ENCODE measurements around the gene MRS2.
A peak's percentile ranks its signal among the peaks of the same experiment; 100 is the strongest.

The MRS2 gene

DNA sequence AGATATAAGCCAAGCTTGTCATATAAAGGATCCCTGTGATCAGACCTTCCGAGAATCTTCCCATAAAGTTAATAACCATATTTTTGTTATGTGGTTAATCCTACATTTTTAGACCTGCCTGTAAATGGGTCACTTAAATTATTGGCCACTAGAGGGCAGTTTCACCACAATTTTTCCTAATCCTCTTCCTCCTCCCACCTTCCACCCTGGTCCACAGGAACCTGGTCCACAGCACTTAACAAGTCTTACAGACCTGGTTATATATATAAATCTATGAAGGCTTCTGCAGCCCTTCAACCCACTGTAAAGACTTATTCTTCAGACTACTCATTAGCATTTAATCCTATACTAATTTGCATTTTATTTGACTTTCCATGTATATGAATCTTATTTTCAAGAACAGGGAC, 28.3 kb downstream of the MRS2 start:
- peak; percentile 61 for DNase-seq (ENCODE audit: low spot score)

DNA sequence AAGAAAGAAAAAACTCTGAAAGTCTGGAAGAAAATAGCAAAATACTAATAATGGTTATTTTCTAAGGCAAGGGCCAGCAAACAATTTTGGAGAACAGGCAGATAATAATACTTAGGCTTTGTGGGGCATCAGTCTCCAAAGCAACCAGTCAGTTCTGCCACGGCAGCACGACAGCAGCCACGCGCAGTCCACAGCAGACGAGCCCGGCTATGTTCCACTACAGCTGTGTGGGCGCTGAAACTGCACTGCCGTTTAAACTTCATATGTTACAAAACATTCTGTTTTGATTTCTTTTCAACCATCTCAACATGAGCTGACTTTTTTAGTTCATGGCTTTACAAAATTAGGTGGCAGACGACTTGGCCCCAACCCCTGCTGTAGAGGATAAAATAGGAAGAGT, 29.9 kb downstream of the MRS2 start:
- no peak for DNase-seq (ENCODE audit: low spot score)

DNA sequence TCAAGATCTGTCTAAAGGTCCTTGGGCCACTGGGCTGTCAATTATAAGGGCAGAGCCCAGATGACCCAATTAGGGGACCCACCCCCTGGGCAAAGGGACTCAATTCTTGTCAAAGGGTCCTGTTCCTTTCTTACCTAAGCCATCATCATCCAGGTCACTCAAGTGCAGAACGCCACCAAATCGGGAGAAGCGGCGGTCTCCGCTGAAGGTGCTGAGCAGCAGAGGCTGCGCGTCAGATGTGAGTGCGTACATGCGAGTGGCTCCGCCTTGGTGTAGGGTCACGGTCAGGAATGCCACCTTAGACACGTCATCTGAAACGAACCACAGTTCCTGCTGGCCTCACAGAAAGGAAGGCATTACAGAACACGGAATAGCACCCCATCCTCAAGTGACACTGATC, 34.2 kb downstream of the MRS2 start:
- no peak for DNase-seq (ENCODE audit: low spot score)

DNA sequence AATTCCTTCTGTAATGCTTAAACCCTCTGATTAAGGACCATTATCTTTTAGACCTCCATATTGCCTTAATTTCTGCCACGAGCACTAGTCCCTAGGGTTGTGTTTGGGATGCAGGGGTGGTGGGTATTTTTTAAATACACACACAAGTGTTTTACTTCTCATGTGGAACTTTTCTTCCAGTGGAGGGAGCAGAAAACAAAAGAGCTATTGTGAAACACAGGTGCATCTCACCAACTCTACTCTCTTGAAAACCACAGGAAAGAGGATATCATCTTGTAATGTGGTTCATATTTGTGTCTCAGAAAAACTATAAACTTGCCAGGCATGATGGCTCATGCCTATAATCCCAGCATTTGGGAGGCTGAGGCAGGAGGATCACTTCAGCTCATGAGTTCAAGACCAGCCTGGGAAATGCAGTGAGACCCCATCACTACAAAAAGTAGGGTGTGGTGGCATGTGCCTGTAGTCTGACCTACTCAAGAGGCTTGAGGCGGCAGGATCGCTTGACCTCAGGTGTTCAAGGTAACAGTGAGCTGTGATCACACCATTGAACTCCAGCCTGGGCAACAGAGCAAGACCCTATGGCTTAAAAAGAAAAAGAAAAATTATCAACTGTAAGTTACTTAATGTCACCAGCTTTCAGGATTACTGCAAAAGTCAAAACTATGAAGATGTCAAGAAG, 37.3 kb downstream of the MRS2 start:
- no peak for DNase-seq (ENCODE audit: low spot score)

DNA sequence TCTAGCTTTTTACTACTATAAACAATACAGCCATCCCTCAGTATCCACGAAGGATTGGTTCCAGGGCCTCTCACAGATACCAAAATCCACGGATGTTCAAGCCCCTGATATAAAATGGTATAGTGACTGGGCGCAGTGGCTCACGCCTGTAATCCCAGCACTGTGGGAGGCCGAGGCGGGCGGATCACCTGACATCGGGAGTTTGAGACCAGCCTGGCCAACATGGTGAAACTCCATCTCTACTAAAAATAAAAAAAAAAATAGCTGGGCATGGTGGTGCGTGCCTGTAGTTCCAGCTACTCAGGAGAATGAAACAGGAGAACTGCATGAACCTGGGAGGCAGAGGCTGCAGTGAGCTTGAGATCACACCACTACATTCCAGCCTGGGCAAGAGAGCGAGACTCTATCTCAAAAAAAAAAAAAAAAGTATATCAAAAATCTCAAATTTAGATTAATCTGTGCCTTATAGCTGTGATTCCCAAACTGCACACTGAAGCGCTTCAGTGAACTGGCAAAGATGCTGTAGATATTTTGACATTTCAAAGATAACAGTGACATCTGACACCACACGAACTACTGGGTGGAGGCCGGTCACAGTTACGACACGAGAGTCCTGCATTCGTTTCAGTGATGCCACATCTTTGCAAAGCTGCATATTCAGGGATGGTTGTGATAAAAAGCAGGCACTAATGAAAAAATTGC, 38.3 kb downstream of the MRS2 start:
- no peak for DNase-seq (ENCODE audit: low spot score)

DNA sequence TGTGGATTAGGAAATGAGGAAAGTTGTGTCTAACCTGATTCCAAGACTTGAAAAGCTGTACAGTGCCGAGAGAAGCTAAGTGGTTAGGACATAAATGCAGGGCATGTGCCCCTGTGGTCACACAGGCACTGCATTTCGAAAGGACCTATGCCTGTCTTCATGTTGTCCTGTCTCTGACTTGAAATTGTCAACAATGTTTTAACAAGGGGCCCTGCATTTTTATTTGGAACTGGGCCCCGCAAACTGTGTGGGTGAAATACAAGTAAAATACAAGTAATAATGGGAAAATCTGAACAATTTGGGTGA, 38.8 kb downstream of the MRS2 start:
- no peak for DNase-seq (ENCODE audit: low spot score)

DNA sequence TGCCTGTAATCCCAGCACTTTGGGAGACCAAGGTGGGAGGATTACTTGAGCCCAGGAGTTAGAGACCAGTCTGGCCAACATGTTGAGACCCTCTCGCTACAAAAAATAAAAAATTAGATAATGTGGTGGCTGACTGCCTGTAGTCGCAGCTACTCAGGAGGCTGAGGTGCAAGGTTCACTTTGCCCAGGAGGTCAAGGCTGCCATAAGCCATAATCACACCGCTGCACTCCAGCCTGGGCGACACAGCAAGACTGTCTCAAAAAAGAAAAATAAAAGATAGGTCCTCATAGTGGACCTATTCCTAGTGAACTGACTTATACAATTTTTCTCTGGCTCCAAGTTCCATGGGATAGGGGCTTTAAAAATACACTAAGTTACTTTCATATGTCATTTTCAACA, 41.9 kb downstream of the MRS2 start:
- no peak for DNase-seq (ENCODE audit: low spot score)

DNA sequence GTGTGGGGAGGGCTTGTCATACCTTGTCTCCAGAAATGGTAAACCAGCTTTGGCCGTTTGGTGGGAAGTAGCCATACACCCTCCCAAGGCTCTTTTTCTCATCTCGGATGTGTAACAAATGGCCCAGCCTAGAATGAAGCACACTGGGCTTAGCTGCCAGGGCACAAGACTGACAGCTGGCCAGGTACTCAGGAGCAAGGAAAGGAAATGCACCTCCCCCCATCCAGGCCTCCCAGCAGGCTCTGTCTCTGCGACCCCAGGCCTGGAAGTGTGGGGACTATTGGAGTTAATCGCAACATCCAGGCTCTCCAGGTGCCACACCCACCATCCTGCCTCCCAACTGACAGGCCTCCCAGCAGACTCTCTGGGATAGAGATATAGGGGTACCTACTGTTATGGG, 43.0 kb downstream of the MRS2 start:
- no peak for DNase-seq (ENCODE audit: low spot score)

DNA sequence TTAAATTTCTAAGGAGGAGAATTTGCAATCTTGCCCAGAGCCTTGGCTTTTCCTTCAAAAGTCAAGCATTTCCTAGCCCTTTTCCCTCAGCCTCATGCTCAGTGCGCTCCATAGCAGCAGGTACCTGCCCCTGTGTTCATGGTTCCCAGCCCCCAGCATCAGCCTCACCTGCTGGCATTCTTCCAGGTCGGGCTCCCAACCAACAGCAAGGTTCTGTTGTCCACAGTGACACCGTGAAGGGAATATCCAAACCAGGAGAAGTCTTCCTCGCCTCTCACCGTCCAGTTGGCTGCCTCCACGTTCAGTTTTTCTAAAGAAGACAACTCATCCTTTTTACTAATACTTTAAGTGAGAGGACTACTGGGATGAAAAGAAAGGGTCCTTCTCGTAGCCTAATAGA, 43.9 kb downstream of the MRS2 start:
- DNase-seq (ENCODE audit: low spot score): no peak

DNA sequence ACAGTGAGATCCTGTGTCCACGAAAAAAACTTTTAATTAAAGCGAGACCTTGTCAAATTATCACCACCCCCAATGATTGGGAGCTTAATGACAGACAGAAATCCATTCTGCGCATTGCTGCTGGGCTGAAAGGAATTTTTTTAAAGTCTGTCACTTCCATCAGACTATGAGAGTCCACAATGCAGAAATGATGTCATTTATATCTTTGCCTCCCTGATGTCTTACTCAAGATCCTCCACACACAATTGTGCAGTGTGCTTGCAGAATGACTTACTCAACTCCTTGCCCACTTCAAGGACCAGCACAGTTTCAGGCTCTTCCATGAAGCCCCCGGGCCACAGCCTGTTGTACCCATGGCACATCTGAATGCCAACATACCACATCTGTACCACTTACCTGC, 45.7 kb downstream of the MRS2 start:
- DNase-seq (ENCODE audit: low spot score): no peak

DNA sequence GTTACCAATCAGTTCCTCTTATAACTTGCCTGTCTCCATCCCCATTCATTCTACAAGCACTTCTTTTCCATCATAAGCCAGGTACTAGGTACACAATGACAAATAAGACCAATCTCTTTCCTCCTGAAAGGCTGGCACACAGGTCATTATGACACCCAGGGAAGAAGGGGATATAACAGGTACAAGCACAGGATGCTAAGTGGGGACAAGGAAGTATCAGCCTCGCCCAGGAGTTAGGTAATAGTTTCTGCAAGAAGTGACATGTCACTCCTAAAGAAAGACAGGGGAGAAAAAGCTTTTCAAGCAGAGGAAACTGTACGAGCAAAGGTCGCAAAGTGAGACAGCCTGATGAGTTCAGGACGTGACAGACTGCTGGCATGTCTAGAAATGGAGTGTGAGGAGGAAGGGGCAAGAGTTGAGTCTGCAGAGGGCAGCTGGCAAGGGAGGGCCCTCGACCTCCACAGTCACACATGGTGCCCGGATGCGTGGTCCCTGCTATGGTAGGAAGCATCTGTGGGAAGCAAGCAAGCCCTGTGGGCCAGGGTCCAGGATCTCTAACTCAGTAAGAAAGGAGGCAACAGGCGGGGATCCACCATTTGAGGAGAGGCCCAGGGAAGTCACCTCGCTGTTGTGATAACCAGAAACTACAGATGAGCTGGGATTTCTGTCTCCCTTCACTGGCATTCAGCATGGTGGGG, 46.2 kb downstream of the MRS2 start:
- DNase-seq (ENCODE audit: low spot score): no peak

DNA sequence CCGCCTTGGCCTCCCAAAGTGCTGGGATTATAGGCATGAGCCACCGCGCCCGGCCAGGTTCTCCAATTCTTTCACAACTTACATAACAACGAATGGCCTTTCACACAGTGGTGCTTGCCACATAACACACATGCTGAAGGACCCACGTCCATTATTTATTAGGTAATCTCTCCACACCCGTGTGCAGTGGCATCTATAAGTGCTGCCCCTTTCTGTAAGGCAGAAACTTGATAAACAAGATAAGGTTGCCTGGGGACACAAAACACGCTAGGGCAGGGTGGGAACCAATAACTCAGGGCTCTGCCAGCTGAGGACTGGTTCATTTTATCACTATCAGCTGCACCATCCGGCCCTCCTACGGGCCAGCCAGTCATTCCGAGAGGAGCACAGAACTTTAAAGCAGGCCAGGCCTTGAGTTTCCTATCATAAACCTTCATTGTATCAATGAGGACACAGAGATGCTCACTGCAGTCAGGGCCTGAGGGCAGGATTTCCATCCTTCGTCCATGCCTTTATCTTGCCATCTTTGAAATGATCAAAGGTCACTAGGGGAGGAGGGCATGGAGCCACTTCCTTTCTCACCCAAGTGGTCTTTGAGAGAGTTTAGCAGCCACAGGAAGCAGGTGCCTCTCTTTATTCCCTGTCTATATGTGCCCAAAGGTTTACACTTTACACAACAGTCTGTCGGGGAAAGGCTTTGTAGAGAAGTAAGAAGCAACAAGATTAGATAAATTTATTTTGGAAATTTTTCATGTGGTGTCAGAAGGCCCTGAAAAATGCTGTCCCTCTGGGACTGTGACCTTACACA, 49.0 kb downstream of the MRS2 start:
- no peak for DNase-seq (ENCODE audit: low spot score)

DNA sequence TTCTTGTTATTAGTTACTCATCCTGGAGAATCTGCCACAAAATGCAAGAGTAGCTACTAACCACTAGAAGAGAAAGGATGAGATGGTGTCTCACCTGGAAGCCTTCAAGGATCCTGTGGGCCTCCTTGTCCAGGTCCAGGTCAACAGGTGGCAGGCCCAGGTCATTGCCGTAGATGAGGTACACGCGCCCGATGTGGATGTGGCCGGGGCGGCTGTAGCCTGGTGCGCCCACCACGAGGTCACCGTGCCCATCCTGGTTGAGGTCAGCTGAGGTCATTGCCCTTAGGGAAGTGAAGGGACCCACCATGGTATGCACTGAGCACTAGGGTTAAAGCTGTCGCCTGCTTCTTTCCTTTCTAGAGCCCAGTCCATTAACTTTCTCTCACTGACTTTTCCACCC, 51.2 kb downstream of the MRS2 start:
- no peak for DNase-seq (ENCODE audit: low spot score)

DNA sequence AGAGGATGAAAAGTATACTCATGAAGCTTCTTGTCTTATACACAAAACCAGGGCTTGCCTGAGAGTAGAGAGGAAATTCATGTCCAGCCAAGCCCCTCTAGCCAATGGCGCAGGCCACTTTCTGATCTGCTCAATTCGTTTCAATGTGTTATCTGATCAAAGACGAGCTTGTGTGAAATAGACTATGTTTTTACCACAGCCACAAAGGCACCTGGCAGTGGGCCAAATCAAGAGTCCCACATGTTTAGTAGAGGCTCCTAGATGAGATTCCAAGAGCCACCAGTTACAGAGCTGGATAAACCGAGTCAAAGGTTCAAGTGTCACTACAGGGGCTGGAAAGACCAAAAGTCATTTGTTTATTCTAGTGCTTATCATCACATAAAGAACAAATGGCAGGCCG, 51.7 kb downstream of the MRS2 start:
- no peak for DNase-seq (ENCODE audit: low spot score)

DNA sequence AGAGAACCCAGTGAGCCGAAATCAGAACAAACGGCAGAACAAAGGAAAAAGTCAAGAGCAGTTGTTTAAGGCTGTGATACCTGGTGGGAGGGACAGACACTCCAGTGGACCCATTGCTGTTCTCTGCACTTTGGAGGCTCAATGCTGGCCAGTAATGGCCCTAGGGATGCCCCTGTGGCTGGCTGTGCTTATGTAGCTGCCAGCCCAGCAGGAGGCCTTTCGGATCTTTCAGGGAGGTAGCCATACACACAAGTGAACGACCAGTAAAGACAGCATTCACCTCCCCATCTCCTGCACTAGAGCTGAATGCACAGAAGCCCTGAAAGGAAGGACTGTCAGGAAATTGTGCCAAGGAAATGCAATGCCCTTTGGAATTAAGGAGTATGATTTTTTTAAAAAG, 52.3 kb downstream of the MRS2 start:
- DNase-seq (ENCODE audit: low spot score): no peak

DNA sequence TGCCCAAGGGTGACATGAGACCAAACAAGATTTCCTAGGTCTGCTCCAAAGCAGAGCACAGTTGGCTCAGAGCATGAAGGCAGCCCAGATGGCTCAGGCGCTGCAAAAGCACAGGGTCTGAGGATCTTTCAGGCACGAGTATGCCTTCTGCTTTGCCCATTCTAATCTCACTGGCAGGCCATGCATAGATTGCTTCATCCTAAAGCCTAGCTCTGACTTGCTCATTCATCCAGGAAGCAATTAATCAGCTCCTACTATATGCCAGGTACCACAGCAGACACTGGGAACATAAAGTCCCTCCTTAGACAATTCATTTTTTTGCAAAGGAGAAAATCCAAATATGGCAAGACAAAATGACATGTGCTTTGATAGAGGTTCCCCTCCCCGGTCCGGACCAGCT, 55.4 kb downstream of the MRS2 start:
- DNase-seq (ENCODE audit: low spot score): no peak

DNA sequence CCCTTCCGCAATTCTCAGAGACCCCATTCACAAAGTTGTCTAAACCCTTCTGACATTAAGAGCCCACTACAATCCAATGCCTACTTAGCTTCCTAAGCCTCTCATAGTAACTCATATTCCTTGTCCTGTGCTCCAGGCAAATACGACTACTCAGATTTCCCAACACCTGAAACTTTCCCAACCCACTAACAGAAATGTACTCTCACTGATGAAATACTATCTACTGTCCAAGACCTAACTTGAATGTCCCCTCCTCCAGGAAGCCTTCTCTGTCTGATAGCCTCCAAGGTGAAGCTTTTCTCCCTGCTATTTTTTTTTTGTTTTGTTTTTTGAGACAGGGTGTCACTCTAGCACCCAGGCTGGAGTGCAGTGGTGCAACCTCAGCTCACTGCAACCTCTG, 56.2 kb downstream of the MRS2 start:
- no peak for DNase-seq (ENCODE audit: low spot score)

DNA sequence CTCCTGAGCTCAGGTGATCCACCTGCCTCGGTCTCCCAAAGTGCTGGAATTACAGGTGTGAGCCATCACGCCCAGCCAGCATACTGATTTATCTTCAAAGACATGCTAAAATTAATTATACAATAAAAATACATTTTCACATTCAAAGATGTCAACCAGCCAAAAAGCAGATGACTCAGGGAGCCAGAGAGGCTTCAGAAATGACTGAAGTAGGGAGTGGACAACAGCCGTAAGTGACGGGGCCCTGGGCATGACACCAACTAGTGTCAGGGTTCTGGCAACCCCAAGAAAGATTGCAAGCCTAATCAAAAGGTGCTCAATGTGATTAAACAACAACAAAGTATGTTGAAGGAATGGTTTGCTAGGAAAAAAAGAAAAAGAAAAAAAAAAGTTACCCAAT, 58.2 kb downstream of the MRS2 start:
- DNase-seq (ENCODE audit: low spot score): no peak

DNA sequence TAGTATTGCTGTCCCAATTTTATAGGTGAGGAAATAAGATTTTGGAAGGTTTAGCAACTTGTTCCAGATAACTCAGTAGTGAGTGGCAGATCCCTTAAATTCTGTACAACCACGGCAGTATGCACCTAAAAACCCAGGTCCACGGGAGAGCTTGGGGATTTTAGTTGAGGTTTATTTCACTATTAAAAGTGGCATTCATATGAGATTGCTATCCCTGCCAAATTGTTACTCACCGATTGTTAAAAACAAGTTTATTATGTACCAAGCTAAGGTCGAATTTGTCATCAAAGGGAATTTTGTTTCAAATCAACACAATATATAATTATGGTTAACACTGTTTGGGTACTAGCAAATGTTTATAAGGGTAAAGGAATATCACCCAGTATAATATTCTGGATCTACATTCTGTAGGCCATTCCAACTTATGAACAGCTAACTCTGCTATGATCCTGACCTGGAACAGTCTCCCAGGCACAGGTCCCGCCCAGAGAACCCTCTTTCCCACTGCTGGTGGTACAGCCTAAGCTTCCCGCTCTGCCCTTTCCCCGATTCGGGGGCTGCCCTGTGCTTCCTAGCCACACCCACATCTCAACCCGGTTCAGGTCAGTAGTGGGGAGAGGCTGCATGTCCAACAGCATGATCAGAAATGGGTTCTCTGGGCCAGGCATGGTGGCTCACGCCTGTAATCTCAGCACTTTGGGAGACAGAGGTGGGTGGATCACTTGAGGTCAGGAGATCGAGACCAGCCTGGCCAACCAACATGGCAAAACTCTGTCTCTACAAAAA, 61.7 kb downstream of the MRS2 start:
- no peak for DNase-seq (ENCODE audit: low spot score)

DNA sequence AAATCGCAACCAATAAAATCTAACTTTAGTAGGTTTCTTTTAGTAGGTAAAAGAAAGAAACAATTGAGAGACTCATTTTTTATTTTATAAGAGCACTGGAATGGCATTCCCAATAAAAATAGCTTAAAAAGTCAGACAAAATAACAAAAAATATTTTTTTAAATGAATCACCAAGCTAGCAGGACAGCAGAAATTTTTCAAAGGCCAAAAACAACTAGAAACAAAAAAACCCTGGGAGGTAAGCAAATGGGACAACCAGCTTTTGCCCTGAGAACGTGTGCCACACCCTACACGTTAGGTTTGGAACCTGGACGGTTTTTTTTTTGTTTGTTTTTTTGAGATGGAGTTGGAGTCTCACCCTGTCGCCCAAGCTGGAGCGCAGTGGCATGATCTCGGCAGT, 67.1 kb downstream of the MRS2 start:
- no peak for DNase-seq (ENCODE audit: low spot score)

DNA sequence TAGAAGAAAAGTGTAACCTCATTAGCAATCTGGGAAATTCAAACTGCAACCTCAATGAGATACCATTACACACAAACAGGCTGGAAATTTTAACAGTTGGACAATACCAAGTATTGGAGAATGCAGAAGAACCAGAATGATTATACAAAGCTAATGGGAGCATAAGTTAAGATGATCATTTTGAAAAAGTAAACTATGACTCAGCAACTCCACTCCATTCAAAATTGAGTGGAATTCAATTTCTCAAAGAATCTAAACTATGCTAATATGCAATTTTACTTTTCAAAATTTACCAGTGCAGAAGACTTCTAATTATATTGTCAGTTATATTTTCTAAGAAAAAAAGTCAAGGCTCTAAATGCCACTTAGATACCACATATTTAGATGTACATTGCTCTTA, 69.4 kb downstream of the MRS2 start:
- DNase-seq (ENCODE audit: low spot score): no peak
